ENCODE results near the gene DUSP12. TPM values are rescaled to one million over a fixed set of nuclear protein-coding genes. Genes with fewer than 3 reads are reported as not detected.

Gene DUSP12
- total RNA-seq, 1 experiment from 2014 or later = 28.0 TPM

DNA sequence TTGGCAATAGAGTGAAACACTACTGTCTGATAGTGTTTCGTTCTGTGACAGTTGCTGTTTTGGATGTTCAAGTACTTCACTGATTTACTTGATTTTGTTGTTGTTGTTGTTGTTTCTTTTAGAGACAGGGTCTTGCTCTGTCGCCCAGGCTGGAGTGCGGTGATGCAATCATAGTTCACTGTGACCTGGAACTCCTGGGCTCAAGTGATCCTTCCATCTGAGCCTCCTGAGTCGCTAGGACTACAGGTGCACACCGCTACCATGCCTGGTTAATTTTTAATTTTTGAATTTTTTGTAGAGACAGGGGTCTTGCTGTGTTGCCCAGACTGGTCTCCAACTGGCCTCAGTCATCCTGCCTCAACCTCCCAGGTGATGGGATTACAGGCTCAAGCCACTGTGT lies 18.9 kb downstream of the DUSP12 start:
- H3K4me1 Mint-ChIP-seq = peaks cover 8 to 13% of the 10 kb centered on the region in 2 experiments; a peak in 3 of 4 replicates
- H3K9me3 Mint-ChIP-seq = no peaks in the 10 kb centered on the region; a peak in 1 of 5 replicates
- Histone ChIP-seq H3K4ac (ENCODE audit: low read depth, low read length) (no peak overlapping the region), H2AFZ (ENCODE audit: low read length) (no peak overlapping the region), H2BK12ac (ENCODE audit: insufficient read length, low read depth, low read length) (no peak overlapping the region), H3K18ac (ENCODE audit: insufficient read length, low read depth, low read length) (no peak overlapping the region), H3K14ac (ENCODE audit: insufficient read depth, low read length) (no peak overlapping the region), H3K27me3 (ENCODE audit: insufficient read depth, low read length) (no peaks in the 10 kb centered on the region), H3K27ac (ENCODE audit: insufficient read length, low read depth, low read length) (no peak overlapping the region), H3K9ac (ENCODE audit: extremely low read depth, insufficient read length, low read length) (no peak overlapping the region), H4K91ac (ENCODE audit: insufficient read length, low read depth, low read length) (no peak overlapping the region), H3K23me2 (ENCODE audit: insufficient read length, low read depth, low read length, poor library complexity, severe bottlenecking) (peaks cover 8% of the 10 kb centered on the region), H4K5ac (ENCODE audit: insufficient read length, low read depth, low read length) (no peak overlapping the region), H2BK20ac (ENCODE audit: low read depth, low read length, poor library complexity, severe bottlenecking) (no peak overlapping the region), H3T11ph (ENCODE audit: low read length) (no peak overlapping the region), H2BK5ac (ENCODE audit: insufficient read length, low read length) (no peak overlapping the region), H2AK5ac (ENCODE audit: insufficient read length, low read length) (no peak overlapping the region), H3K79me2 (ENCODE audit: insufficient read depth, low read length) (no peaks in the 10 kb centered on the region; the same call in 1 of the 2 replicates), H3K9me3 (ENCODE audit: control insufficient read depth, low read depth, low read length) (no peaks in the 10 kb centered on the region), H3K4me1 (ENCODE audit: insufficient read depth, low read length) (no peaks in the 10 kb centered on the region; the same call in 1 of the 2 replicates), H2BK15ac (ENCODE audit: low read depth, low read length) (no peak overlapping the region), H4K8ac (replicated peaks; ENCODE audit: insufficient read length, low read depth, low read length) (no peak overlapping the region), H3K56ac (ENCODE audit: insufficient read length, low read depth, low read length) (no peak overlapping the region), H3K4me2 (ENCODE audit: insufficient read depth, insufficient read length, low read length) (no peak overlapping the region), H4K20me1 (ENCODE audit: control insufficient read depth, insufficient read depth, insufficient read length) (no peaks in the 10 kb centered on the region), H2BK120ac (ENCODE audit: low read depth, low read length, poor library complexity, severe bottlenecking) (no peak overlapping the region), H3K23ac (ENCODE audit: insufficient read length, low read depth, low read length) (no peak overlapping the region), H3K79me1 (ENCODE audit: insufficient read depth, low read depth, low read length, poor library complexity, severe bottlenecking) (no peaks in the 10 kb centered on the region)
- DNase-seq = no peak
- TF ChIP-seq, protein P1, sequence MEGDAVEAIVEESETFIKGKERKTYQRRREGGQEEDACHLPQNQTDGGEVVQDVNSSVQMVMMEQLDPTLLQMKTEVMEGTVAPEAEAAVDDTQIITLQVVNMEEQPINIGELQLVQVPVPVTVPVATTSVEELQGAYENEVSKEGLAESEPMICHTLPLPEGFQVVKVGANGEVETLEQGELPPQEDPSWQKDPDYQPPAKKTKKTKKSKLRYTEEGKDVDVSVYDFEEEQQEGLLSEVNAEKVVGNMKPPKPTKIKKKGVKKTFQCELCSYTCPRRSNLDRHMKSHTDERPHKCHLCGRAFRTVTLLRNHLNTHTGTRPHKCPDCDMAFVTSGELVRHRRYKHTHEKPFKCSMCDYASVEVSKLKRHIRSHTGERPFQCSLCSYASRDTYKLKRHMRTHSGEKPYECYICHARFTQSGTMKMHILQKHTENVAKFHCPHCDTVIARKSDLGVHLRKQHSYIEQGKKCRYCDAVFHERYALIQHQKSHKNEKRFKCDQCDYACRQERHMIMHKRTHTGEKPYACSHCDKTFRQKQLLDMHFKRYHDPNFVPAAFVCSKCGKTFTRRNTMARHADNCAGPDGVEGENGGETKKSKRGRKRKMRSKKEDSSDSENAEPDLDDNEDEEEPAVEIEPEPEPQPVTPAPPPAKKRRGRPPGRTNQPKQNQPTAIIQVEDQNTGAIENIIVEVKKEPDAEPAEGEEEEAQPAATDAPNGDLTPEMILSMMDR (conservative IDR thresholded peaks at IDR 0.05) = no peak
- no peak overlapping the region for H3K27ac Mint-ChIP-seq
- peaks cover 3% of the 10 kb centered on the region for H3K27me3 Mint-ChIP-seq (ENCODE audit: low read depth)
- no peak overlapping the region for H3K4me3 Mint-ChIP-seq
- WGBS (ENCODE audit: extremely low coverage, insufficient read length, low lambda C conversion rate) = no CpG with 5 or more reads among the region's 5 CpGs
- no peaks in the 10 kb centered on the region for H3K36me3 Mint-ChIP-seq (ENCODE audit: insufficient read depth in 1 of 3, low read depth in 3 of 3)
